GM21367 (cell line): Measurements from ENCODE around the gene GSTK1.
"Not testable (repeated sequence)": the region's sequence is repeated elsewhere in the genome, so short reads cannot be mapped to it uniquely, and the experiment has no call there.

Source experiments
- ATAC-seq: cut with Tn5 transposase; IDR thresholded peaks from one replicate; pipeline ENCODE4 v1.9.1; 2021; ENCODE audit not compliant: unreplicated experiment

The GSTK1 gene

GRCh38 chr7:143269251-143269650, 6.0 kb downstream of the GSTK1 start:
- ATAC-seq, result no peak

GRCh38 chr7:143271240-143271639, 8.0 kb downstream of the GSTK1 start:
- ATAC-seq, result no peak

- no peak for ATAC-seq
These were observed 9.6 kb downstream of the GSTK1 start for GRCh38 chr7:143272871-143273270.

DNA sequence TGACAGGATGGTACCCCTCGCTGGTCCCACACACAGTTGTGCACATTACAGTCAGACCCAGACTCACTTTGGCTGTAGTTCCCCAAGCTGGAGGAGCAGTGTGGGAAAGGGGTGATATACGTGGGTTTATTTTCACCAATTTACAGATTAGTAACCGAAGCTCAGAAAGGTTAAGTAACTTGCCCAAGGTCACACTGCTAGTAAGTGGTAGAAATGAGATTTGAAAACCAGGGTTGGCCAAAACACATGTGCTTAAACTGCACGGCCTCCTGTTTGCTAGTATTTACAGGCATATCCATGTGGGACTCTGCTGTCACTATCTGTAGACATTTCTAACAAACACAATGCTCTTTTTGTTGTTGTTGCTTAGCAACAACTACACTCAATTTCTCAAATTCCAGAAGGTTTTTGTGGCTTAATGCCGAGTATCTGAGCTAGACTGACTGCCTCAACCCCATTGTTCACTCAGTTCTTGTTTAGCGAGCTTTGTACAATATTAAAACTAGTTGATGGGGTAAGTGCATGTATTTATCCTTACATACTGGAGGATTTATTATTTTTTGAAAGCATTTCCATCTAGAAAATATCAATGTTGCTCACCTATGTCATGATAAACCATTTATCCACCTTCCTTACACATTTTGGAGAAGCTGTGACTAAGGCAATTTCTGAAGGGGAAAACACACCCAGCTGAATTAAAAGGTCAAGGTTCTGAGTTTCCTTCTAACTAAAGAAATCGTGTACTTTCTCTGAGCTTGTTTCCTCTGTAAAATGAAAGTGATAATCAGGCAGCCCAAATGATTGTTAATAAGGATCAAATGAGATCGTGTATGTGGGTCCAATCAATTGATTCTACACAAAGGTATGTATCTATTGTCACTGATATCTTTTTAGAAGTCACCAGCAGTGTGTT, 16.2 kb downstream of the GSTK1 start:
- ATAC-seq, result no peak

DNA sequence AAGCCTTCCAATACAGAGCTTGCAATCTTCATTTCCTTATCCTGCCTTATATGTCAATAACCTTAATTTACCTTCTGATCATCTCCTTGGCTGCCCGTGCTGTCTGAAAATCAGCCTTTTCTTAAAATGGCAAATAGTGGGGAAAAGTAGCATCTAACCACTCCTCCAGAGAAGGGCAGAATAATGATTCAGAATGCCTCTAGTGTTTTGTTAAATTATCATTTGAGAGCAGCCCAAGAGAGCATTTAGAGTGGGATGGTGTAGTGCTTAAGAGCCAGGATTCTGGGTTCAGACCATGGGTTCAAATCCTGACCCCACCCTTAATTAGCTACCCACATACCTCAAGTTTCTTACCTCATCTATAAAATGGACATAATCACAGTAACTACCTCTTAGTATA, 16.9 kb downstream of the GSTK1 start:
- ATAC-seq, result no peak

- no peak for ATAC-seq
These were observed 17.3 kb downstream of the GSTK1 start for GRCh38 chr7:143280566-143280965.

DNA sequence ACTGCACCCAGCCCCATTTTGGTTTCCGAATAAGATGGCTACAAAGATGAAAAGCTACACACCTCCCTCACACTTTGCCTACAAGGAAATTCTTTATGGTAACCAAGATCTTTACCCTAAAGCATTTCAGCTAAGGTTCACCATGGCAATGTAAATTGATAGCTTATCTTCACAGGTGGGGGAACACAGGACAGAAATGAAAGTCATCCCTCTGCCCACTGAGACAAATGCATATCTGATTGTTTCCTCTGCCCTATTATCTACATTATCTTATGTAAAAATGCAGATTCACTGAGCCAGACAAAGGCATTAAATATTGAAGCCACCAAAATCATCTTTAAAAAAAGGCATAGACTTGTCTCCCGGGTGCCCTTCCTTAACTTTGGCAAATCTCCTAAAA, 18.3 kb downstream of the GSTK1 start:
- no peak for ATAC-seq

- no peak for ATAC-seq
These were observed 18.9 kb downstream of the GSTK1 start for GRCh38 chr7:143282124-143282523.

- no peak for ATAC-seq
These were observed 20.1 kb downstream of the GSTK1 start for GRCh38 chr7:143283381-143283780.

GRCh38 chr7:143284591-143285469, 21.6 kb downstream of the GSTK1 start, which contains the start of gene TMEM139:
TMEM139 (plus strand) TSS chr7:143284958; CDS start chr7:143285958, 1,000 bp downstream.
- ATAC-seq, result no peak

- ATAC-seq, result no peak
These were observed 22.2 kb downstream of the GSTK1 start for GRCh38 chr7:143285470-143285778.

DNA sequence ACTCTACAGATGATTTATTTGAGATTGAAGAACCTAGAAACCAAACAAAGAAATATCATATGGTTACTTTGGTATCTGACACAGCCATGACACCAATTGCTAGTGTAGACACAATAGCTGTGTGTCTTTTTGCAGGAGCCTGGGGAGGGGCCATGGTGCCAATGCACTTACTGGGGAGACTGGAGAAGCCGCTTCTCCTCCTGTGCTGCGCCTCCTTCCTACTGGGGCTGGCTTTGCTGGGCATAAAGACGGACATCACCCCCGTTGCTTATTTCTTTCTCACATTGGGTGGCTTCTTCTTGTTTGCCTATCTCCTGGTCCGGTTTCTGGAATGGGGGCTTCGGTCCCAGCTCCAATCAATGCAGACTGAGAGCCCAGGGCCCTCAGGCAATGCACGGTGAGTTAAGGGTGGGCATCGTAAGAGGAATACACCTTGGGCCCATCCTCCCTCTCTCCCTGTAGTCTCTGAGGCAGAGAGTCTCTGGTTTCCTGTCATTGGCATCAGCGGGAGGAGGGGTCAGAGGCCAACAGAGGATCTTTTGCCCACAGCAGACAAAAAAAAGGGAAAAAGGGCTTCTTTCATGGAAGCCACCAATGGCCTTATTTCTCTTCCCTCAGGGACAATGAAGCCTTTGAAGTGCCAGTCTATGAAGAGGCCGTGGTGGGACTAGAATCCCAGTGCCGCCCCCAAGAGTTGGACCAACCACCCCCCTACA, 22.7 kb downstream of the GSTK1 start:
- ATAC-seq, result no peak

DNA sequence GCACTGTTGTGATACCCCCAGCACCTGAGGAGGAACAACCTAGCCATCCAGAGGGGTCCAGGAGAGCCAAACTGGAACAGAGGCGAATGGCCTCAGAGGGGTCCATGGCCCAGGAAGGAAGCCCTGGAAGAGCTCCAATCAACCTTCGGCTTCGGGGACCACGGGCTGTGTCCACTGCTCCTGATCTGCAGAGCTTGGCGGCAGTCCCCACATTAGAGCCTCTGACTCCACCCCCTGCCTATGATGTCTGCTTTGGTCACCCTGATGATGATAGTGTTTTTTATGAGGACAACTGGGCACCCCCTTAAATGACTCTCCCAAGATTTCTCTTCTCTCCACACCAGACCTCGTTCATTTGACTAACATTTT, 23.3 kb downstream of the GSTK1 start:
- no peak for ATAC-seq

- ATAC-seq, result no peak
These were observed 24.2 kb downstream of the GSTK1 start for GRCh38 chr7:143287339-143287934.

- peak; percentile 83 for ATAC-seq
These were observed 24.9 kb downstream of the GSTK1 start, which contains the start of gene CASP2 for GRCh38 chr7:143287935-143288826. CASP2 (plus strand) TSS chr7:143288351; CDS start chr7:143288456, 105 bp downstream.

DNA sequence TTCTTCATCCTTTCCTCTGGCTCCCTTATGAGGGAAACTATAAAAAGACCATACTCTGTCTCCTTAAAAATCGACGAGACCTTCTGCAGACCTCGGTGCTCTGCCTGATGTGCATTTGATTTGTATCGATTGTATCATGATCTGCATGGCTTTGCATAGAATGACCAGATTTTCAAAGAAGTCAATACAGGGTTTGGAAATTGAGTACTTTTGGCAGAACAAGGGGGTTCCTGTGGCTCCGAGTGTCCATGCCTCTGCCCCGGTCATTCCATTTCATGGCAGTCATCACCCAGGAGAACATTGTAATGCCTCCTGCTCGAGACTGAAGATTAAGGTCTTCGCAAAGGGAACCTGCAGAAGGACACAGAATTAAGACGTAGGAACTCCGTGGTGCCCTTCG, 25.6 kb downstream of the GSTK1 start:
- no peak for ATAC-seq

DNA sequence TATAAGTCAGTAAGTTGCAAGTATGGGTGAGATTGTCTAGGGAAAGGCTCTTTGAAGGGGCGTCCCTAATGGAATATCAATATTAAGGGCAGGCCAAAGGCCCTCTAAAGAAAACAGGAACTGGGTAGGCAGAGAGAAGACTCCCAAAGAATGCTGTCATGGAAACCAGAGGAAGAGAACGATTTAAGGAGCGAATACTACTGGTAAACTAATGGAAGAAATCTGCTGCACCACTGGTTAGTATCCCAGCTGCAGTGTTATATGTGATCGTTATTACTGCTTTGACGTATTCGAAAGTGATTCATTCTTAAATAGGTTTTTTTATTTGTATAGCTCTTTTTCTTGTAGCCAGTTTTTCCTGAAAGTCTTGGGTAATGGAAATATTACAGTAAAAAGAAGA, 26.2 kb downstream of the GSTK1 start:
- ATAC-seq, result no peak

- ATAC-seq, result not testable (repeated sequence)
These were observed 26.6 kb downstream of the GSTK1 start for GRCh38 chr7:143289888-143290287.

GRCh38 chr7:143290293-143290692, 27.1 kb downstream of the GSTK1 start:
- ATAC-seq, result no peak

DNA sequence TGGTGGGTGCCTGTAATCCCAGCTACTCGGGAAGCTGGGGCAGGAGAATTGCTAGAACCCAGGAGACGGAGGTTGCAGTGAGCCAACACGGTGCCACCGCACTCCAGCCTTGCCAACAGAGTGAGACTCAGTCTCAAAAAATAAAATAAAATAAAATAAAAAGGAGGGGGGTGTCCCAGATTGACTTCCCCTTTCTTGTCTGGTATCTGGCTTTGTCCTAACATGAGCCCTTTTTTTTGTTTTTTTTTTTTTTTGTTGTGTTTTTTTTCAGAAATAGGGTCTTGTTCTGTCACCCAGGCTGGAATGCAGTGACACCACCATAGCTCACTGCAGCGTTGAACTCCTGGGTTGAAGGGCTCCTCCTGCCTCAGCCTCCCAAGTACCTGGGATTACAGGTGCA, 29.6 kb downstream of the GSTK1 start:
- no peak for ATAC-seq
